Neuronal stem cell (in vitro differentiated cells): Measurements from ENCODE around the gene CD248.
"Not testable (repeated sequence)": the region's sequence is repeated elsewhere in the genome, so short reads cannot be mapped to it uniquely, and the experiment has no call there.

Experiments
- DNase-seq: peaks from one replicate; pipeline ENCODE4 v3.0.0-alpha.2; 2013; ENCODE audit warnings: low spot score
- H2AFZ ChIP-seq: one replicate; pipeline ENCODE4 v1.6.1; 2013; ENCODE audit warnings: mild to moderate bottlenecking, low read length, inconsistent platforms
- H2AK5ac ChIP-seq: 2 replicates; pipeline ENCODE4 v1.6.1; 2013; ENCODE audit warnings: low read depth, mild to moderate bottlenecking, inconsistent platforms, low read length, moderate library complexity, mixed read lengths
- H2BK120ac ChIP-seq: 2 replicates; pipeline ENCODE4 v1.6.1; 2013; ENCODE audit warnings: low read depth, mild to moderate bottlenecking, inconsistent platforms, low read length, moderate library complexity, mixed read lengths
- H2BK12ac ChIP-seq: one replicate; pipeline ENCODE4 v1.6.1; 2013; ENCODE audit warnings: low read length, inconsistent platforms
- H2BK15ac ChIP-seq: 2 replicates; pipeline ENCODE4 v1.6.1; 2013; ENCODE audit warnings: mild to moderate bottlenecking, low read length, inconsistent platforms, mixed read lengths
- H2BK5ac ChIP-seq: one replicate; pipeline ENCODE4 v1.6.1; 2013; ENCODE audit warnings: inconsistent platforms, mild to moderate bottlenecking, low read length, moderate library complexity
- H3K14ac ChIP-seq: one replicate; pipeline ENCODE4 v1.6.1; 2013; ENCODE audit warnings: low read length, inconsistent platforms
- H3K18ac ChIP-seq: 2 replicates; pipeline ENCODE4 v1.6.1; 2013; ENCODE audit warnings: low read length, inconsistent platforms
- H3K23ac ChIP-seq: 2 replicates; pipeline ENCODE4 v1.6.1; 2013; ENCODE audit warnings: low read depth, mild to moderate bottlenecking, mixed read lengths, low read length, inconsistent platforms; ENCODE audit not compliant: poor library complexity
- H3K27ac ChIP-seq: replicated peaks from 3 replicates; pipeline ENCODE4 v1.5.1; 2013; ENCODE audit warnings: low read length, inconsistent platforms
- H3K27me3 ChIP-seq, 3 experiments: 2 replicates each; pipeline ENCODE4 v1.6.1; 2013; ENCODE audit warnings: low read length in 3 of 3, mild to moderate bottlenecking in 2 of 3, inconsistent platforms in 1 of 3, low read depth in 1 of 3, mixed read lengths in 1 of 3, moderate library complexity in 1 of 3; ENCODE audit not compliant: control insufficient read depth in 3 of 3, insufficient read depth in 3 of 3
- H3K36me3 ChIP-seq, 2 donors: replicated peaks in 1 of 2; 2 replicates each; pipeline ENCODE4 v1.6.1; 2013; ENCODE audit warnings: low read length in 2 of 2; ENCODE audit not compliant: control insufficient read depth in 2 of 2, insufficient read depth in 2 of 2
- H3K4ac ChIP-seq: 2 replicates; pipeline ENCODE4 v1.6.1; 2013; ENCODE audit warnings: inconsistent platforms, mild to moderate bottlenecking, low read length, moderate library complexity
- H3K4me1 ChIP-seq, 2 donors: 1 replicate in 1 of 2; 2 replicates in 1 of 2; pipeline ENCODE4 v1.6.1; 2013; ENCODE audit warnings: low read length in 2 of 2, low read depth in 1 of 2; ENCODE audit not compliant: control insufficient read depth in 2 of 2, insufficient read depth in 1 of 2
- H3K4me2 ChIP-seq: one replicate; pipeline ENCODE4 v1.6.1; 2013; ENCODE audit warnings: mild to moderate bottlenecking, low read length, inconsistent platforms; ENCODE audit not compliant: insufficient read depth, poor library complexity, severe bottlenecking
- H3K4me3 ChIP-seq, 2 donors: 2 replicates each; pipeline ENCODE4 v1.5.1; 2013; ENCODE audit warnings: low read length in 2 of 2, mild to moderate bottlenecking in 2 of 2, inconsistent platforms in 1 of 2, moderate library complexity in 1 of 2
- H3K79me1 ChIP-seq: one replicate; pipeline ENCODE4 v1.6.1; 2013; ENCODE audit warnings: low read depth, mild to moderate bottlenecking, inconsistent platforms, low read length, moderate library complexity
- H3K9ac ChIP-seq: one replicate; pipeline ENCODE4 v1.6.1; 2013; ENCODE audit warnings: mild to moderate bottlenecking, low read depth, low read length, inconsistent platforms; ENCODE audit not compliant: poor library complexity
- H3K9me3 ChIP-seq, 2 donors: replicated peaks in 1 of 2; 2 replicates each; pipeline versions ENCODE3 to v1.6.1; 2013; ENCODE audit warnings: low read length in 2 of 2, mild to moderate bottlenecking in 2 of 2, inconsistent platforms in 1 of 2, low read depth in 1 of 2, mixed read lengths in 1 of 2, moderate library complexity in 1 of 2; ENCODE audit not compliant: control insufficient read depth in 2 of 2, insufficient read depth in 1 of 2
- H4K8ac ChIP-seq: one replicate; pipeline ENCODE4 v1.6.1; 2013; ENCODE audit warnings: low read depth, mild to moderate bottlenecking, inconsistent platforms, low read length, moderate library complexity
- H4K91ac ChIP-seq: one replicate; pipeline ENCODE4 v1.6.1; 2013; ENCODE audit warnings: low read length, low read depth, mild to moderate bottlenecking, inconsistent platforms; ENCODE audit not compliant: poor library complexity
- WGBS, 2 donors: extraction: QIAGEN DNeasy Blood & Tissue Kit; methylation state at CpG; one replicate each; pipeline ENCODE4 v1.1.7; 2013; ENCODE audit warnings: missing lambda C conversion rate in 2 of 2, mixed read lengths in 1 of 2; ENCODE audit not compliant: insufficient read length in 2 of 2, insufficient replicate concordance in 1 of 2; ENCODE audit errors: extremely low coverage in 2 of 2; 5-methylcytosine and 5-hydroxymethylcytosine counted together

Gene CD248

GRCh38 chr11:66277471-66278362 lies 39.1 kb downstream of the CD248 start, which contains the start of gene CNIH2:
Gene CNIH2, plus strand, starts transcription at chr11:66278175. Its CDS starts 282 bp downstream, at chr11:66278457.
- H4K8ac ChIP-seq, result no peak within 1 kb of the TSS
- H2BK5ac ChIP-seq, result peak within 1 kb of the TSS; percentile 90
- peaks cover 2% of the 10 kb centered on the region for H3K79me1 ChIP-seq
- H2AK5ac ChIP-seq, result peak within 1 kb of the TSS; percentile 90
- peak within 1 kb of the TSS; percentile 85 for H3K23ac ChIP-seq
- H3K9me3 ChIP-seq, result no peaks in the 10 kb centered on the region
- DNase-seq, result no peak
- no CpG with 5 or more reads among the region's 84 CpGs for WGBS, 2 donors
- H3K14ac ChIP-seq, result peak within 1 kb of the TSS; percentile 56
- H3K4ac ChIP-seq, result peak within 1 kb of the TSS; percentile 37
- H3K9ac ChIP-seq, result peak within 1 kb of the TSS; percentile 88
- peak within 1 kb of the TSS; percentile 99 for H3K4me2 ChIP-seq
- no peak within 1 kb of the TSS for H3K27ac ChIP-seq
- peak within 1 kb of the TSS; percentile 74 for H2AFZ ChIP-seq
- H2BK120ac ChIP-seq, result no peak within 1 kb of the TSS
- peaks cover 27 to 54% of the 10 kb centered on the region in 2 donors for H3K36me3 ChIP-seq
- H3K4me3 ChIP-seq, result peak within 1 kb of the TSS; percentile 75 to 83
- no peaks in the 10 kb centered on the region for H3K27me3 ChIP-seq
- peak within 1 kb of the TSS; percentile 91 for H2BK15ac ChIP-seq
- peak within 1 kb of the TSS; percentile 22 for H2BK12ac ChIP-seq
- H3K4me1 ChIP-seq, result peaks cover 24 to 40% of the 10 kb centered on the region in 2 donors
- H3K18ac ChIP-seq, result peak within 1 kb of the TSS; percentile 87
- H4K91ac ChIP-seq, result peak within 1 kb of the TSS; percentile 72

- not testable (repeated sequence) for H2BK12ac ChIP-seq, DNase-seq, H2BK15ac ChIP-seq, H3K4me2 ChIP-seq, H3K4ac ChIP-seq, H3K9ac ChIP-seq, H2AK5ac ChIP-seq, H3K79me1 ChIP-seq, H3K4me3 ChIP-seq, H2AFZ ChIP-seq, H4K8ac ChIP-seq, H3K27me3 ChIP-seq, H3K27ac ChIP-seq, H3K14ac ChIP-seq, H3K23ac ChIP-seq, H4K91ac ChIP-seq, H3K9me3 ChIP-seq, H2BK120ac ChIP-seq, H3K18ac ChIP-seq
- no CpG with 5 or more reads among the region's 4 CpGs for WGBS, 2 donors
- peaks cover 21 to 37% of the 10 kb centered on the region in 2 donors for H3K4me1 ChIP-seq
- peak overlapping the region; percentile 90 for H2BK5ac ChIP-seq
- H3K36me3 ChIP-seq, result peaks cover 34 to 58% of the 10 kb centered on the region in 2 donors
These were observed 39.8 kb downstream of the CD248 start for GRCh38 chr11:66277064-66277463.

- H3K9ac ChIP-seq, H3K9me3 ChIP-seq, H3K79me1 ChIP-seq, H3K4me3 ChIP-seq, DNase-seq, H2AK5ac ChIP-seq, H2BK12ac ChIP-seq, H2AFZ ChIP-seq, H2BK120ac ChIP-seq, H3K18ac ChIP-seq, H2BK15ac ChIP-seq, H4K91ac ChIP-seq, H2BK5ac ChIP-seq, H3K4ac ChIP-seq, H3K14ac ChIP-seq, H3K27ac ChIP-seq, H4K8ac ChIP-seq, H3K4me2 ChIP-seq, H3K27me3 ChIP-seq, H3K23ac ChIP-seq: not testable (repeated sequence)
- WGBS, 2 donors, result no CpG with 5 or more reads among the region's 13 CpGs
- Histone ChIP-seq H3K36me3 (peaks cover 38 to 58% of the 10 kb centered on the region in 2 donors), H3K4me1 (peaks cover 17 to 32% of the 10 kb centered on the region in 2 donors)
These were observed 40.2 kb downstream of the CD248 start for GRCh38 chr11:66276619-66277018.

GRCh38 chr11:66275984-66276612 lies 40.7 kb downstream of the CD248 start:
- Histone ChIP-seq H3K4me3 (no peak overlapping the region), H3K4ac (no peak overlapping the region), H4K8ac (no peak overlapping the region), H2BK15ac (no peak overlapping the region), H3K23ac (no peak overlapping the region), H3K27me3 (no peaks in the 10 kb centered on the region), H4K91ac (no peak overlapping the region), H2AK5ac (no peak overlapping the region), H3K79me1 (peaks cover 2% of the 10 kb centered on the region), H2BK12ac (no peak overlapping the region), H3K4me1 (peaks cover 15 to 27% of the 10 kb centered on the region in 2 donors), H3K4me2 (no peak overlapping the region), H3K27ac (no peak overlapping the region), H2BK5ac (no peak overlapping the region), H3K14ac (no peak overlapping the region), H3K9me3 (no peaks in the 10 kb centered on the region), H3K36me3 (peaks cover 37 to 56% of the 10 kb centered on the region in 2 donors), H2BK120ac (no peak overlapping the region), H3K18ac (no peak overlapping the region), H2AFZ (no peak overlapping the region), H3K9ac (no peak overlapping the region)
- no peak for DNase-seq
- WGBS, 2 donors, result no CpG with 5 or more reads among the region's 14 CpGs
